H1 (cell line): ENCODE results near the gene SRRM3. TPM values are rescaled to one million over a fixed set of nuclear protein-coding genes. Genes with fewer than 3 reads are reported as not detected.
"Not testable (repeated sequence)": the region's sequence is repeated elsewhere in the genome, so short reads cannot be mapped to it uniquely, and the experiment has no call there.

Experiments used
- CTCF ChIA-PET: fragments of 300-600 bp; sonication (Branson Sonifier 250); formaldehyde crosslinking; loops from one replicate; lab custom pipeline; 2021; ENCODE audit not compliant: partially characterized antibody; lab: Charles Lee
- POLR2A ChIA-PET: fragments of 300-600 bp; sonication (Branson Sonifier 250); formaldehyde crosslinking; loops from one replicate; lab custom pipeline; 2021; ENCODE audit warnings: inconsistent platforms; ENCODE audit not compliant: partially characterized antibody; lab: Charles Lee
- DNase-seq, 2 experiments: peaks; one replicate each; pipeline versions ENCODE4 v3.0.0 to v3.0.0-alpha.2; 2010 to 2022; ENCODE audit warnings: low spot score in 2 of 2, low read depth in 1 of 2, mixed read lengths in 1 of 2
- FAIRE-seq: peaks from 2 replicates; lab custom pipeline; 2011; peaks lifted over from hg19 to GRCh38; lab: Jason Lieb, UNC
- H2AFZ ChIP-seq: 2 replicates; pipeline ENCODE4 v1.8.1; 2012; ENCODE audit warnings: low read length, inconsistent platforms
- H2AK5ac ChIP-seq: 2 replicates; pipeline ENCODE4 v1.6.1; 2013; ENCODE audit warnings: low read depth, low read length
- H2BK120ac ChIP-seq: replicated peaks from 2 replicates; pipeline ENCODE3; 2013; ENCODE audit warnings: low read depth, low read length, inconsistent platforms
- H2BK12ac ChIP-seq: 2 replicates; pipeline ENCODE4 v1.6.1; 2013; ENCODE audit warnings: low read depth, low read length
- H2BK15ac ChIP-seq: 2 replicates; pipeline ENCODE4 v1.6.1; 2013; ENCODE audit warnings: low read length
- H2BK20ac ChIP-seq: 2 replicates; pipeline ENCODE4 v1.6.1; 2013; ENCODE audit warnings: low read length
- H2BK5ac ChIP-seq: 2 replicates; pipeline ENCODE4 v1.6.1; 2013; ENCODE audit warnings: low read depth, low read length
- H3K14ac ChIP-seq: 2 replicates; pipeline ENCODE4 v1.6.1; 2013; ENCODE audit warnings: inconsistent platforms; ENCODE audit not compliant: insufficient read length
- H3K18ac ChIP-seq: 2 replicates; pipeline ENCODE4 v1.6.1; 2013; ENCODE audit warnings: low read length; ENCODE audit errors: extremely low read depth
- H3K23ac ChIP-seq: 2 replicates; pipeline ENCODE4 v1.6.1; 2013; ENCODE audit warnings: inconsistent platforms; ENCODE audit not compliant: insufficient read length
- H3K23me2 ChIP-seq: 2 replicates; pipeline ENCODE4 v1.6.1; 2013; ENCODE audit warnings: low read depth, low read length
- H3K27ac ChIP-seq: 2 replicates; pipeline ENCODE4 v1.6.1; 2011; ENCODE audit warnings: low read depth, low read length, inconsistent platforms
- H3K27me3 ChIP-seq, 4 experiments: replicated peaks in 1 of 4; 1 replicate in 1 of 4; 2 replicates in 3 of 4; pipeline versions ENCODE4 v1.6.1 to v1.8.1; 2011 to 2013; ENCODE audit warnings: low read length in 3 of 4, mild to moderate bottlenecking in 3 of 4, inconsistent platforms in 2 of 4, mixed read lengths in 2 of 4, moderate library complexity in 1 of 4; ENCODE audit not compliant: control insufficient read depth in 3 of 4, insufficient read depth in 3 of 4; ENCODE audit errors: extremely low read depth in 1 of 4
- H3K36me3 ChIP-seq, 4 experiments: 2 replicates each; pipeline versions ENCODE4 v1.6.1 to v1.8.1; 2011 to 2013; ENCODE audit warnings: mild to moderate bottlenecking in 4 of 4, low read length in 3 of 4, moderate library complexity in 2 of 4, control low read depth in 1 of 4, inconsistent platforms in 1 of 4; ENCODE audit not compliant: insufficient read depth in 4 of 4, control insufficient read depth in 2 of 4
- H3K4ac ChIP-seq: replicated peaks from 2 replicates; pipeline ENCODE3; 2013; ENCODE audit warnings: low read length, low read depth, mixed read lengths, inconsistent platforms; ENCODE audit not compliant: insufficient read length
- H3K4me1 ChIP-seq, 4 experiments: replicated peaks in 1 of 4; 1 replicate in 1 of 4; 2 replicates in 3 of 4; pipeline versions ENCODE4 v1.6.1 to v1.8.1; 2011 to 2013; ENCODE audit warnings: low read length in 3 of 4, inconsistent platforms in 2 of 4, mixed read lengths in 1 of 4; ENCODE audit not compliant: insufficient read depth in 4 of 4, control insufficient read depth in 3 of 4
- H3K4me2 ChIP-seq, 2 experiments: 2 replicates each; pipeline versions ENCODE4 v1.6.1 to v1.8.1; 2011 to 2013; ENCODE audit warnings: low read depth in 2 of 2, low read length in 2 of 2, control low read depth in 1 of 2, inconsistent platforms in 1 of 2, mild to moderate bottlenecking in 1 of 2; ENCODE audit not compliant: insufficient read depth in 1 of 2
- H3K4me3 ChIP-seq, 4 experiments: fragments of 200-600, 300-600 bp in 1 of 4; sonication (generic), shearing (Covaris generic), sonication (Bioruptor Twin) in 1 of 4; 2 replicates each; pipeline versions ENCODE4 v1.5.1 to v1.8.1; 2011 to 2016; ENCODE audit warnings: low read length in 4 of 4, low read depth in 3 of 4, control low read depth in 2 of 4, inconsistent platforms in 2 of 4, mild to moderate bottlenecking in 2 of 4, mixed read lengths in 1 of 4, moderate library complexity in 1 of 4; ENCODE audit not compliant: insufficient read depth in 2 of 4; ENCODE audit errors: extremely low read depth in 1 of 4
- H3K56ac ChIP-seq: replicated peaks from 2 replicates; pipeline ENCODE3; 2013; ENCODE audit warnings: low read depth, mild to moderate bottlenecking, mixed read lengths, low read length, inconsistent platforms; ENCODE audit not compliant: insufficient read length
- H3K79me1 ChIP-seq: 2 replicates; pipeline ENCODE4 v1.6.1; 2013; ENCODE audit warnings: low read depth, low read length, control low read depth
- H3K79me2 ChIP-seq, 2 experiments: 2 replicates each; pipeline versions ENCODE4 v1.6.1 to v1.8.1; 2012 to 2013; ENCODE audit warnings: low read length in 2 of 2, mild to moderate bottlenecking in 2 of 2, inconsistent platforms in 1 of 2; ENCODE audit not compliant: insufficient read depth in 2 of 2, control insufficient read depth in 1 of 2
- H3K9ac ChIP-seq, 4 experiments: replicated peaks in 1 of 4; 1 replicate in 1 of 4; 2 replicates in 3 of 4; pipeline versions ENCODE4 v1.6.1 to v1.8.1; 2011 to 2013; ENCODE audit warnings: low read depth in 3 of 4, low read length in 3 of 4, control low read depth in 2 of 4, mild to moderate bottlenecking in 2 of 4, moderate library complexity in 2 of 4, inconsistent platforms in 1 of 4; ENCODE audit errors: extremely low read depth in 1 of 4
- H3K9me3 ChIP-seq, 2 experiments: 2 replicates each; pipeline versions ENCODE4 v1.6.1 to v1.8.1; 2012 to 2013; ENCODE audit warnings: mild to moderate bottlenecking in 2 of 2, moderate library complexity in 2 of 2, control low read depth in 1 of 2, inconsistent platforms in 1 of 2, low read depth in 1 of 2, low read length in 1 of 2, mixed read lengths in 1 of 2; ENCODE audit not compliant: insufficient read depth in 2 of 2
- H4K20me1 ChIP-seq, 2 experiments: replicated peaks in 1 of 2; 2 replicates each; pipeline versions ENCODE3 to v1.8.1; 2011 to 2013; ENCODE audit warnings: inconsistent platforms in 2 of 2, low read length in 2 of 2, mild to moderate bottlenecking in 1 of 2; ENCODE audit not compliant: insufficient read depth in 2 of 2, control insufficient read depth in 1 of 2
- H4K5ac ChIP-seq: 2 replicates; pipeline ENCODE4 v1.6.1; 2013; ENCODE audit warnings: low read length, low read depth, mixed read lengths, inconsistent platforms; ENCODE audit not compliant: insufficient read length
- H4K8ac ChIP-seq: 2 replicates; pipeline ENCODE4 v1.8.0; 2013; ENCODE audit warnings: mild to moderate bottlenecking, moderate library complexity, low read length, inconsistent platforms; ENCODE audit not compliant: insufficient read depth; ENCODE audit errors: extremely low read depth
- H4K91ac ChIP-seq: replicated peaks from 2 replicates; pipeline ENCODE3; 2013; ENCODE audit warnings: low read length, mixed read lengths, inconsistent platforms; ENCODE audit not compliant: insufficient read length
- WGBS, 2 experiments: shearing (Covaris generic) in 1 of 2; methylation state at CpG; one replicate each; pipeline versions ENCODE4 v1.1.6 to v1.1.7; 2013 to 2015; ENCODE audit warnings: low lambda C conversion rate in 2 of 2, mixed read lengths in 2 of 2, inconsistent platforms in 1 of 2, low coverage in 1 of 2, missing lambda C conversion rate in 1 of 2; ENCODE audit not compliant: insufficient replicate concordance in 2 of 2, insufficient coverage in 1 of 2, insufficient read length in 1 of 2; ENCODE audit errors: extremely low coverage in 1 of 2, missing lambda C conversion rate in 1 of 2; 5-methylcytosine and 5-hydroxymethylcytosine counted together
- polyA plus RNA-seq, 7 experiments: library from polyadenylated mRNA; depleted of rRNA in 3 of 7; stranded (reverse) in 5 of 7; unstranded in 2 of 7; fragments of >200 nt in 5 of 7; fragments of 200-250 nt in 2 of 7; gene quantifications; 1 replicate in 5 of 7; 2 replicates in 1 of 7; 4 replicates in 1 of 7; pipeline versions ENCODE4 v1.2.1 to v1.2.3, GENCODE V29; 2011 to 2013; ENCODE audit warnings: missing spikeins in 2 of 7, mixed read lengths in 2 of 7
- total RNA-seq: library from RNA; stranded (reverse); fragmentation: NEBNext Ultra II Directional; extraction: Animal tissue kit (Norgen Biotek cat#: 25700); gene quantifications from 2 replicates; pipeline ENCODE4 v1.2.1, GENCODE V29; 2021

SRRM3 gene
- total and polyA plus RNA-seq, 2 of the 8 experiments (the other 6 are each of a cell fraction or from before 2014, with no cell fraction given) = 10.4 to 17.4 TPM

GRCh38 chr7:76292911-76293310 is 91.2 kb downstream of the SRRM3 start:
- not testable (repeated sequence) for H3K23me2 ChIP-seq, H2AFZ ChIP-seq, H3K14ac ChIP-seq, H4K8ac ChIP-seq, H4K20me1 ChIP-seq, H3K9ac ChIP-seq, H2BK12ac ChIP-seq, H4K5ac ChIP-seq, DNase-seq, H2BK15ac ChIP-seq, H2BK20ac ChIP-seq, H2AK5ac ChIP-seq, FAIRE-seq, H3K79me1 ChIP-seq, H3K79me2 ChIP-seq, H3K4me2 ChIP-seq, H3K4ac ChIP-seq, H3K27me3 ChIP-seq, H2BK5ac ChIP-seq, H3K4me3 ChIP-seq, H3K27ac ChIP-seq, H3K18ac ChIP-seq, H3K36me3 ChIP-seq, H3K9me3 ChIP-seq, H3K23ac ChIP-seq, H4K91ac ChIP-seq, H3K56ac ChIP-seq, H2BK120ac ChIP-seq
- ChIA-PET CTCF (interaction anchor here (0.6 to 19.4 kb wide), 10 partner anchors 11 to 272 kb away, joined by 3 to 426 read pairs (median 4); partner anchors contain the start of gene HSPB1), POLR2A (interaction anchor here (0.9 to 2.7 kb wide), 7 partner anchors 9 to 219 kb away, joined by 3 to 22 read pairs (median 4); no protein-coding TSS in a partner anchor)
- H3K4me1 ChIP-seq = peaks cover 0 to 18% (median 11%) of the 10 kb centered on the region in 4 experiments; a peak in 6 of 7 replicates
- WGBS, 2 experiments = 93% methylated on average over 5 of the region's 5 CpGs; no CpG with 5 or more reads in 1 of the 2 experiments
